A549 (cell line): Measurements from ENCODE around the gene TCP11. TPM values are rescaled to one million over a fixed set of nuclear protein-coding genes. Genes with fewer than 3 reads are reported as not detected.

Source experiments
- ATAC-seq, 2 experiments: fragments of 200-7000 bp in 1 of 2; fragments of >200 bp in 1 of 2; cut with Nextera tagmentation in 1 of 2; cut with Tn5 transposase in 1 of 2; 3 replicates each; pipeline versions ENCODE4 v1.8.0 to v1.9.1; 2018 to 2020; ENCODE audit warnings: mild to moderate bottlenecking in 1 of 2, moderate library complexity in 1 of 2
- CTCF ChIA-PET: fragments of 300-600 bp; sonication (Branson Sonifier 250); formaldehyde crosslinking; extraction: SDS; loops from one replicate; lab custom pipeline; 2021; ENCODE audit warnings: antibody characterized with exemption, inconsistent platforms; lab: Yijun Ruan, JAX
- POLR2A ChIA-PET: fragments of 350-600 bp; formaldehyde crosslinking; extraction: SDS; loops from one replicate; lab custom pipeline; 2021; ENCODE audit warnings: antibody characterized with exemption, inconsistent platforms; lab: Yijun Ruan, JAX
- DNase-seq, 2 experiments: peaks; one replicate each; pipeline versions ENCODE4 v3.0.0 to v3.0.0-alpha.2; 2011 to 2016; ENCODE audit warnings: low read depth in 1 of 2, low spot score in 1 of 2
- FAIRE-seq: peaks from 2 replicates; lab custom pipeline; 2011; peaks lifted over from hg19 to GRCh38; lab: Jason Lieb, UNC
- H3K27ac ChIP-seq, 2 experiments: fragments of >200 bp; sonication (Bioruptor Twin); formaldehyde crosslinking; 3 replicates each; pipeline ENCODE4 v1.5.1; 2016 to 2017
- H3K4me1 ChIP-seq: fragments of >200 bp; sonication (Bioruptor Twin); formaldehyde crosslinking; 3 replicates; pipeline ENCODE4 v1.6.1; 2016
- H3K4me2 ChIP-seq: fragments of >200 bp; sonication (Bioruptor Twin); formaldehyde crosslinking; 3 replicates; pipeline ENCODE4 v1.6.1; 2016
- H3K4me3 ChIP-seq: fragments of >200 bp; sonication (Bioruptor Twin); formaldehyde crosslinking; 3 replicates; pipeline ENCODE4 v1.5.1; 2016
- H3K9me3 ChIP-seq: fragments of >200 bp; sonication (Bioruptor Twin); formaldehyde crosslinking; 3 replicates; pipeline ENCODE4 v1.6.1; 2016
- CBX2 ChIP-seq: fragments of 200-600 bp; sonication (generic); IDR thresholded peaks from 2 replicates; pipeline ENCODE4 v1.6.1; 2016; ENCODE audit warnings: low read depth, mild to moderate bottlenecking, borderline replicate concordance
- CHD4 ChIP-seq: fragments of 200-600 bp; sonication (generic); IDR thresholded peaks from 2 replicates; pipeline ENCODE4 v1.6.1; 2016; ENCODE audit warnings: antibody characterized with exemption, mild to moderate bottlenecking, borderline replicate concordance
- EHF ChIP-seq: fragments of 250-450 bp; sonication (Bioruptor Pico); IDR thresholded peaks from 2 replicates; pipeline ENCODE4 v1.5.0; 2020; ENCODE audit warnings: mild to moderate bottlenecking
- EP300 ChIP-seq, 2 experiments: fragments of >200 bp; sonication (Bioruptor Twin); formaldehyde crosslinking; IDR thresholded peaks; 2 replicates in 1 of 2; 3 replicates in 1 of 2; pipeline ENCODE4 v1.6.1; 2016 to 2017
- GATA3 ChIP-seq: IDR thresholded peaks from 2 replicates; pipeline ENCODE4 v1.6.1; 2012; ENCODE audit warnings: borderline replicate concordance
- HDAC2 ChIP-seq: fragments of 200-600 bp; sonication (generic); IDR thresholded peaks from 2 replicates; pipeline ENCODE4 v1.6.1; 2016
- HMGXB4 ChIP-seq: fragments of 250-450 bp; sonication (Bioruptor Pico); IDR thresholded peaks from 2 replicates; pipeline ENCODE4 v1.5.0; 2021; ENCODE audit warnings: mild to moderate bottlenecking, moderate library complexity, borderline replicate concordance
- HOXA7 ChIP-seq: fragments of 250-450 bp; sonication (Bioruptor Pico); IDR thresholded peaks from 2 replicates; pipeline ENCODE4 v1.5.0; 2020; ENCODE audit warnings: mild to moderate bottlenecking, moderate library complexity
- HOXB5 ChIP-seq: fragments of 250-450 bp; sonication (Bioruptor Pico); IDR thresholded peaks from 2 replicates; pipeline ENCODE4 v1.5.0; 2020; ENCODE audit warnings: mild to moderate bottlenecking, moderate library complexity
- JUNB ChIP-seq: fragments of >200 bp; sonication (Bioruptor Twin); formaldehyde crosslinking; IDR thresholded peaks from 2 replicates; pipeline ENCODE4 v1.6.1; 2016
- MAZ ChIP-seq: fragments of 150-350 bp; IDR thresholded peaks from 2 replicates; pipeline ENCODE4 v1.6.1; 2014; ENCODE audit warnings: antibody characterized with exemption, low read depth, low read length, borderline replicate concordance
- NPAS2 ChIP-seq: fragments of 250-450 bp; sonication (Bioruptor Pico); IDR thresholded peaks from 2 replicates; pipeline ENCODE4 v1.8.0; 2022; ENCODE audit warnings: mild to moderate bottlenecking, moderate library complexity, borderline replicate concordance
- PHF8 ChIP-seq: fragments of 200-600 bp; sonication (generic); IDR thresholded peaks from 2 replicates; pipeline ENCODE4 v1.6.1; 2016; ENCODE audit warnings: low read depth, mild to moderate bottlenecking, antibody characterized with exemption, moderate library complexity, borderline replicate concordance
- POLR2AphosphoS2 ChIP-seq: conservative IDR thresholded peaks from 2 replicates; pipeline ENCODE4 v1.6.1; 2012; ENCODE audit warnings: low read length, improper control_type of control experiment, inconsistent platforms
- RAD21 ChIP-seq, 2 experiments: fragments of >200 bp in 1 of 2; sonication (Bioruptor Twin) in 1 of 2; formaldehyde crosslinking in 1 of 2; IDR thresholded peaks in 1 of 2; conservative IDR thresholded peaks in 1 of 2; 2 replicates in 1 of 2; 3 replicates in 1 of 2; pipeline ENCODE4 v1.6.1; 2012 to 2018; ENCODE audit warnings: inconsistent platforms in 1 of 2
- RFX5 ChIP-seq: fragments of 450-650 bp; IDR thresholded peaks from 2 replicates; pipeline ENCODE4 v1.7.1; 2014; ENCODE audit warnings: antibody characterized with exemption, mild to moderate bottlenecking, moderate library complexity
- SMC3 ChIP-seq: fragments of >200 bp; sonication (Bioruptor Twin); formaldehyde crosslinking; IDR thresholded peaks from 3 replicates; pipeline ENCODE4 v1.6.1; 2018; ENCODE audit warnings: inconsistent platforms
- TFCP2L1 ChIP-seq: fragments of 250-450 bp; sonication (Bioruptor Pico); IDR thresholded peaks from 2 replicates; pipeline ENCODE4 v1.5.0; 2021; ENCODE audit warnings: mild to moderate bottlenecking
- ZC3H11A ChIP-seq: fragments of 450-650 bp; IDR thresholded peaks from 2 replicates; pipeline ENCODE4 v1.6.1; 2014; ENCODE audit warnings: antibody characterized with exemption, mild to moderate bottlenecking
- ZSCAN20 ChIP-seq: fragments of 250-450 bp; sonication (Bioruptor Pico); IDR thresholded peaks from 2 replicates; pipeline ENCODE4 v1.8.0; 2022; ENCODE audit warnings: mild to moderate bottlenecking, moderate library complexity
- WGBS: methylation state at CpG from one replicate; pipeline ENCODE4 v1.1.6; 2017; ENCODE audit errors: missing lambda C conversion rate; 5-methylcytosine and 5-hydroxymethylcytosine counted together
- polyA plus RNA-seq, 4 experiments: library from polyadenylated mRNA; depleted of rRNA in 3 of 4; stranded (reverse); fragments of >200 nt; fragmentation: RNase III in 1 of 4; extraction: RNeasy Plus Mini Kit Qiagen cat#74134 plus additional on column Dnase treatment in 1 of 4; gene quantifications; 2 replicates in 3 of 4; 3 replicates in 1 of 4; pipeline ENCODE4 v1.2.3, GENCODE V29; 2011 to 2017
- TF ChIP-seq, protein P1 (sequence below): IDR thresholded peaks from 2 replicates; pipeline ENCODE4 v1.6.1; 2012

Gene TCP11
- polyA plus RNA-seq, 2 of the 4 experiments (the other 2 are of a cell fraction), result 0.06 TPM; not detected in 1

DNA sequence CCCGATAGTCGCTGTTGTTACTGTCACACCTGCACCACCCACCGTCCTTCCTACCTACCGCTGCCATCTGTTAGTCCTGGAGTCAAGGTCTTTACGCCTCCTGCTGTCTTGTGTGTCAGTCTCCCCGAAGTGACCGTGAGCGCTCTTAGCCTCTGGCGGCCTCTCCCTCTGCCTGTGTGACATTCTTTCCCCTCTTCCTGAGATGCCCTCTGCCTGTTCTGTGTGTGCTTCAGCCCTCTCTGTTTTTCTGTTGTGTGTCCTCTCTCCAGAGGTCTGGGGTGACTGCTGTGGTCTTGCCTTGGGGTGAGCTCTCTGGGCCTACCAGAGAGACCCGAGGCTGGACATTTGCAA lies 54.9 kb downstream of the TCP11 start:
- no peaks in the 10 kb centered on the region for H3K4me1 ChIP-seq
- WGBS, result 97% methylated on average over 10 of the region's 10 CpGs
- DNase-seq (no peak), FAIRE-seq (no peak), ATAC-seq (no peak)
- no peak overlapping the region for H3K4me3 ChIP-seq
- H3K4me2 ChIP-seq, result no peak overlapping the region
- TF ChIP-seq HOXB5 (CRISPR knock-in tag) (no peak), POLR2AphosphoS2 (no peak), PHF8 (no peak)
- no peak overlapping the region for H3K27ac ChIP-seq
- ChIA-PET CTCF (no interaction called here), POLR2A (no interaction called here)
- H3K9me3 ChIP-seq, result no peaks in the 10 kb centered on the region

DNA sequence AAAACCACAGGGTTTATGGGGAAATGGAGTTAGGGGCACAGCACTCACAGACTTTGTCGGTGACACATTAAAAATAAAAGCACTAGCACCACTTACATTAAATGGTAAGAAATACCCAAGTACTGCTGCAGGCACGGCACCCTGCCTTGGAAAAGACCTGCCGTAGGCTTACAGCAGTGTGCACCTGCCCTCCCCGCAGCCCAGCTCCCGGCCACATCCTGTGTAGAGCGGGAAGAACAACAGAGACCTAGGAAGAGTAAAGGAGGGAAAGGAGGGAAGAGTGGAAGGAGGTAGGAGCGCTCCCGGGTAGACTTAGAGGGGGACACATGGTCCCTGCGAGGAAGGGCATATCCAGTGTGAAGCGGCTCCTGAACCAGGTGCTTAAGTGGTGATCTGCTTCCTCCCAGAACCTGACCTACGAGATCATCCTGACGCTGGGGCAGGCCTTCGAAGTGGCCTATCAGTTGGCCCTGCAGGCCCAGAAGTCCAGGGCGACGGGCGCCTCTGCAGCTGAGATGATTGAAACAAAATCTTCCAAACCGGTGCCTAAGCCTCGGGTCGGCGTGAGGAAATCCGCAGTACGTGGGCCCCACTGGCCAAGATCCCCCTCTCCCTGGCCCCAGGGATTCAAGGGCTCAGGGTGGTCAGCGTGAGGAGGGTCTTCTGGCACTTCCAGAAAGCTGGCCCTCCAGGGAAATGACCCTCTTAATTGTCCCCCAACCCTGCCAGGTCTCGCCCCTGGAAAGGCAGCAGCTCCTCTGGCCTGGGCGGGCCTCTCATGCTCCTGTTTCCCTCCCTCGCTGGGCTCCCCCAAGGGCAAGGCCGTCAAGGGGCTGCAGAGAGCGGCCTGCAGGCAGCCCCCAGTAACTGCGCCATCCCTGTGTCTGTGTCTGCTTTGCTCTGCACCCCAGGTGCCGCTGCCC lies 55.5 kb downstream of the TCP11 start:
- ATAC-seq, result no peak
- Histone ChIP-seq H3K4me2 (no peak overlapping the region), H3K9me3 (no peaks in the 10 kb centered on the region), H3K4me1 (no peaks in the 10 kb centered on the region), H3K27ac (no peak overlapping the region), H3K4me3 (no peak overlapping the region)
- ChIA-PET CTCF (no interaction called here), POLR2A (no interaction called here)
- no peak for DNase-seq
- no peak for FAIRE-seq
- TF ChIP-seq ZSCAN20 (CRISPR knock-in tag), result no peak
- no peak for TF ChIP-seq GATA3
- TF ChIP-seq CBX2, result no peak
- no peak for TF ChIP-seq HDAC2
- no peak for TF ChIP-seq PHF8
- TF ChIP-seq SMC3, result no peak
- WGBS, result 89% methylated on average over 22 of the region's 30 CpGs

DNA sequence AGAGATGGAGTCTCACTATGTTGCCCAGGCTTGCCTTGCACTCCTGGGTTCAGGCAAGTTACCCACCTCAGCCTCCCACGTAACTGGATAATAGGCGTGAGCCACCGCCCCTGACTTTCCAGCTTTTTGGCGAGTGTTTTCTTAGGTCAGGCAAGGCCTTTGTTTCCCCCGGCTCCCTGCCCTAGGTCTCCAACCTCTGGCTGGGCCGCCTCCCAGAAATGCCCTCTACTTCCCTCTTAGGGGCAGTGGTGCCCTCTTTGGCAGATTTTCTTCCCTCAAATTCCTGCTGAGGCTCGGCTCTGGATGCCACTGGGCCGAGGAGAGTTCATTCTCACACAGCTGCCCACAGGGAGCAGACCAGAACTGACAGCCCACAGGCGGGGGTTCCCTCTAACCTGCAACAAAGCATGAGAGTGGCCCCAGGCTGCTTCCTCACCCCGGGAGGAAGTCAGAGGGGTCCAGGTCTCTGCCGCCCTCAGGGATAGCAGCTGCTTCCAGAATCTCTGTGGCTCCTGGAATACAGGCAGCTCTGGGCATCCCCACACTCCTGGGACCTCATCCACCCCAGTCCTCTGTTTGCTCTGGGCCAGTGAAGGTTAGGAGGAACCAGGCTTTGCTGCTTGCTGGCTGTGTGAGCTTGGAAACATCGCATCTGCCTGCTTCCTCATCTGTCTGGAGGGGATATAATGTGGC lies 56.5 kb downstream of the TCP11 start:
- WGBS, result 94% methylated on average over 6 of the region's 12 CpGs
- H3K4me1 ChIP-seq, result no peaks in the 10 kb centered on the region
- CTCF ChIA-PET, result no interaction called here
- ATAC-seq (no peak), DNase-seq (no peak), FAIRE-seq (no peak)
- POLR2A ChIA-PET, result no interaction called here
- no peak overlapping the region for H3K4me2 ChIP-seq
- no peak overlapping the region for H3K27ac ChIP-seq
- no peak overlapping the region for H3K4me3 ChIP-seq
- no peaks in the 10 kb centered on the region for H3K9me3 ChIP-seq
- TF ChIP-seq EHF (CRISPR knock-in tag) (no peak), HMGXB4 (CRISPR knock-in tag) (no peak), RFX5 (no peak), SMC3 (no peak), JUNB (no peak)
- TF ChIP-seq, all 56 proteins: peak for 0

DNA sequence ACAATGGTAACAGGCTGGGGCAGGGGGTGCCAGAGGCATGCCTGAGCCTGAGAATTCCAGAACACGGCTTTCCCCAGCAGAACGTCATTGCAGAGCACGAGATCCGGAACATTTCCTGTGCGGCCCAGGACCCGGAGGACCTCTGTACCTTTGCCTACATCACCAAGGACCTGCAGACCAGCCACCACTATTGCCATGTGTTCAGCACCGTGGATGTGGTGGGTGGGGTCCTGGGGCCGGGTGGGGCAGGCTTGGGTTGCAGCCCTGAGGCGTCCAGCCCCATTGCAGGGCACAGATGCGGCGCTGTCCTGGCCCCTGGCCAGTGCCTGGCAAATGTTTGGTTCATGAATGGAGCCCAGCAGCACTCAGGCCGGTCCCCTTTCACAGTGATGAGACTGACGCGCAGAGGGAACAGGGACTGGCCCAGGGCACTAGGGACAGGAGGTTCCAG lies 57.1 kb downstream of the TCP11 start:
- Histone ChIP-seq H3K9me3 (no peaks in the 10 kb centered on the region), H3K4me3 (no peak overlapping the region), H3K27ac (no peak overlapping the region), H3K4me2 (no peak overlapping the region), H3K4me1 (no peaks in the 10 kb centered on the region)
- no peak for DNase-seq
- no peak for ATAC-seq
- no peak for FAIRE-seq
- WGBS, result 97% methylated on average over 9 of the region's 14 CpGs
- CTCF ChIA-PET, result no interaction called here
- no peak for TF ChIP-seq RAD21 (conservative IDR thresholded peaks at IDR 0.05 in 1 of 2, IDR thresholded peaks at IDR 0.05 in 1 of 2)
- TF ChIP-seq JUNB, result no peak
- TF ChIP-seq CHD4, result no peak
- no peak for TF ChIP-seq POLR2AphosphoS2
- no peak for TF ChIP-seq ZC3H11A
- no peak for TF ChIP-seq NPAS2 (CRISPR knock-in tag)
- no peak for TF ChIP-seq HOXA7 (CRISPR knock-in tag)
- TF ChIP-seq, protein P1, sequence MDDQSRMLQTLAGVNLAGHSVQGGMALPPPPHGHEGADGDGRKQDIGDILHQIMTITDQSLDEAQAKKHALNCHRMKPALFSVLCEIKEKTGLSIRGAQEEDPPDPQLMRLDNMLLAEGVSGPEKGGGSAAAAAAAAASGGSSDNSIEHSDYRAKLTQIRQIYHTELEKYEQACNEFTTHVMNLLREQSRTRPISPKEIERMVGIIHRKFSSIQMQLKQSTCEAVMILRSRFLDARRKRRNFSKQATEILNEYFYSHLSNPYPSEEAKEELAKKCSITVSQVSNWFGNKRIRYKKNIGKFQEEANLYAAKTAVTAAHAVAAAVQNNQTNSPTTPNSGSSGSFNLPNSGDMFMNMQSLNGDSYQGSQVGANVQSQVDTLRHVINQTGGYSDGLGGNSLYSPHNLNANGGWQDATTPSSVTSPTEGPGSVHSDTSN, result no peak
- TF ChIP-seq TFCP2L1, result no peak
- TF ChIP-seq HMGXB4 (CRISPR knock-in tag), result no peak
- no peak for TF ChIP-seq EP300 (IDR thresholded peaks at IDR 0.05)
- no peak for TF ChIP-seq MAZ
- TF ChIP-seq, all 56 proteins: peak for 0
- POLR2A ChIA-PET, result no interaction called here
